GM12801 (cell line): ENCODE results near the gene NUP205.

Experiments used
- CTCF ChIP-seq: IDR thresholded peaks from one replicate; pipeline ENCODE4 v1.5.1; 2011; ENCODE audit warnings: control low read depth; ENCODE audit not compliant: insufficient read length; ENCODE audit errors: extremely low read depth

NUP205 gene

GRCh38 chr7:135684699-135685098 is 127.0 kb downstream of the NUP205 start:
- TF ChIP-seq CTCF: no peak

- no peak for TF ChIP-seq CTCF
Measured at GRCh38 chr7:135685306-135686084, 127.8 kb downstream of the NUP205 start.

GRCh38 chr7:135687466-135687865 is 129.7 kb downstream of the NUP205 start:
- no peak for TF ChIP-seq CTCF

DNA sequence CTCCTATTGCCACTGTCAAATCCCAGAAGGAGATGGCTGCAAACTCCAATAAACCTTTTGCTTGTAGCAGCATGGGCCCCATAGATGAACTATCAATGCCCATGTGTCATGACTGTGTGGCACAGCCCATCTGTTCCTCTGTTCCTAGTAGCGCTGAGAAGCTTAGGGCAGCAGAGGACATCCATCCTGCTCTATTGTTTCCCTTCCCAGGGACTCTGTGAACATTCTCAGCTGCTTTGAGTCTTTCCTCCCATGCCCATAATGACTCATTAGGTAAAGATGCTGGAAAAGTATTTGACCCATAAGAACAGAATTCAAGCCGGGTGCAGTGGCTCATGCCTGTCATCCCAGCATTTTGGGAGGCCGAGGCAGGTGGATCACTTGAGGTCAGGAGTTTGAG is 132.8 kb downstream of the NUP205 start:
- no peak for TF ChIP-seq CTCF

DNA sequence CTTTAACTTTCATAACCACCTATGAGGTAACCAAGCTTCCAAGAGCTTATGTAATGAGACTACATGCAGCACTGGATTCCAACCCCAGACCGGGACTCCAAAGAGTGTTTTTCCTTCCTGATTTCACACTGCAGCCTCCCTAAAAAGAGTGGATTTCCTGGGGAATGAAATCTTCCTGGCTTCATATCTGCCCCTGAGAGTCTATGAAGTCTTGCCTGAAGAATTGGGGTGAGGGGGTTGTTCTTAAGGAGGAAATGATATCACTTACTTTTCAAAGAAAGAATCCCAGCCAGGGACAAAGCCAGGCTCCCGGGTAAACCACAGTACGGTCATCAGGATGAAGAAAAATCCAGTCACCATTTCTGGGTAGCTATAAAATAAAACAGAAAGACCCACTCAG is 134.3 kb downstream of the NUP205 start:
- no peak for TF ChIP-seq CTCF

GRCh38 chr7:135693558-135693957 is 135.8 kb downstream of the NUP205 start:
- TF ChIP-seq CTCF: no peak

DNA sequence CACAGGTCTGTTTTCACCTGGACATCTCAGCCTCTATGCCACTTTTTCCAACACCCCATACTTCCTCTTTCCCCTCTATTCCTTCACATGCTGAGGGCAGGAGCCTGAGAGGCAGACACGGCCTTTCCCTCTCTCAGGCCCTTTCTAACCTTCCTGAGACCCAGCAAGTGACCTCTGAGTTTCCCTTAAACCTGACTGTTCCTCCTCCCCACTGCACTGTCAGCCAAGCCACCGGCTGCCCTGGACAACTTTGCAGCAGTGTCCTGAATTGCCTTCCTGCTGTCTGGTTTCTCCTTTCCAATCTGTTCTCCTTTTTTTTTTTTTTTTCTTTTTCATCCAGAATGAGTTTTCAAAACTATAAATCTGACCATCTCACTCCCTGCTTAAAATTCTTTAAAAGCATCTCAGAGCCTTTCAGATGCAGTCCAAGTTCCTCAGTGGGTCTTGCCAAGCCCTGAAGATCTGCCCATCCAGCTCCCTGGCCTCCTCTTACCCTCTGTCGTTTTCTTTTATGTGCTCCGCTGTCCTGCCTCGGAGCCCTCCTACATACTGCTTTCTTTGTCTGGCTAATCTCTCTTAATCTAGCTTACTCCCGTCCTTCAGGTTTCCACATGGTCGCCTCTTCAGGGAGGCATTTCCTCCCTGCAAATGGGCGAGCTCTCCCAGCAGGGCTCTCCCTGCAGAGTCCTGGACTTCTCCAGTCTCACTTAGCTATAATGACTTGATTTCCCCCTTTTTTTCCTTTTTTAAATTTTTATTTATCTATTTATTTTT is 139.7 kb downstream of the NUP205 start:
- no peak for TF ChIP-seq CTCF
